HCT116 (cell line): Measurements from ENCODE around the gene GGTLC2. TPM values are rescaled to one million over a fixed set of nuclear protein-coding genes. Genes with fewer than 3 reads are reported as not detected.

Experiments
- ATAC-seq: fragments of 200-7000 bp; cut with Tn5 transposase; 2 replicates; pipeline ENCODE4 v1.9.1; 2020; ENCODE audit warnings: mild to moderate bottlenecking, moderate library complexity
- BruUV-seq: library from RNA; stranded (reverse); fragments of 400-500 nt; replicated peaks from 2 replicates; lab custom pipeline; 2021; lab: Mats Ljungman, UMichigan
- CTCF ChIA-PET: fragments of 300-600 bp; sonication (Branson Sonifier 250); formaldehyde crosslinking; loops from one replicate; lab custom pipeline; 2021; ENCODE audit warnings: antibody characterized with exemption; lab: Charles Lee
- POLR2A ChIA-PET: fragments of 300-600, 350-600 bp; sonication (Branson Sonifier 250); formaldehyde crosslinking; loops from one replicate; lab custom pipeline; 2021; ENCODE audit warnings: antibody characterized with exemption; lab: Charles Lee
- RAD21 ChIA-PET, 2 experiments: fragments of 300-600 bp; sonication (Branson Sonifier 250); formaldehyde crosslinking; loops; one replicate each; lab custom pipeline; 2023; ENCODE audit warnings: low total read pairs in 2 of 2; ENCODE audit not compliant: uncharacterized antibody in 2 of 2, unreplicated experiment in 2 of 2, low non-redundant PET in 1 of 2; lab: Charles Lee
- DNase-seq: peaks from one replicate; pipeline ENCODE4 v3.0.0-alpha.2; 2010; ENCODE audit warnings: low read depth, low spot score
- H2AFZ ChIP-seq: fragments of 200-600 bp; shearing (Covaris generic), sonication (generic); 2 replicates; pipeline ENCODE4 v1.6.1; 2017; ENCODE audit warnings: low read depth, mixed run types, mixed read lengths, antibody characterized with exemption, low read length; ENCODE audit not compliant: poor library complexity, severe bottlenecking
- H3K27ac ChIP-seq: 2 replicates; pipeline ENCODE4 v1.5.1; 2012; ENCODE audit warnings: low read depth, low read length
- H3K27me3 ChIP-seq: fragments of 200-600 bp; sonication (generic); 2 replicates; pipeline ENCODE4 v1.6.1; 2016; ENCODE audit warnings: mixed run types, low read length, mixed read lengths; ENCODE audit not compliant: insufficient read depth
- H3K36me3 ChIP-seq, 2 experiments: fragments of 200-500 bp in 1 of 2; fragments of 200-600 bp in 1 of 2; sonication (Bioruptor generic) in 1 of 2; sonication (generic) in 1 of 2; 2 replicates each; pipeline versions ENCODE4 v1.5.1 to v1.6.1; 2014 to 2016; ENCODE audit warnings: low read length in 2 of 2, inconsistent platforms in 1 of 2, mixed read lengths in 1 of 2, mixed run types in 1 of 2; ENCODE audit not compliant: insufficient read depth in 2 of 2, control insufficient read depth in 1 of 2
- H3K4me1 ChIP-seq, 2 experiments: fragments of 200-600 bp in 1 of 2; sonication (generic) in 1 of 2; 2 replicates each; pipeline versions ENCODE4 v1.5.1 to v1.6.1; 2012 to 2017; ENCODE audit warnings: low read length in 2 of 2, inconsistent platforms in 1 of 2, mild to moderate bottlenecking in 1 of 2, mixed read lengths in 1 of 2, mixed run types in 1 of 2, moderate library complexity in 1 of 2; ENCODE audit not compliant: insufficient read depth in 2 of 2, control insufficient read depth in 1 of 2
- H3K4me2 ChIP-seq: fragments of 200-600 bp; sonication (generic); 2 replicates; pipeline ENCODE4 v1.6.1; 2017; ENCODE audit warnings: mixed run types, low read length, mixed read lengths
- H3K4me3 ChIP-seq, 2 experiments: fragments of 200-600 bp in 1 of 2; sonication (generic) in 1 of 2; replicated peaks in 1 of 2; 2 replicates each; pipeline ENCODE4 v1.5.1; 2011 to 2016; ENCODE audit warnings: low read length in 2 of 2, control low read depth in 1 of 2, low read depth in 1 of 2, mild to moderate bottlenecking in 1 of 2, mixed read lengths in 1 of 2, mixed run types in 1 of 2
- H3K79me2 ChIP-seq: fragments of 200-600 bp; sonication (generic); 2 replicates; pipeline ENCODE4 v1.6.1; 2017; ENCODE audit warnings: mild to moderate bottlenecking, mixed run types, low read length, moderate library complexity, mixed read lengths; ENCODE audit not compliant: insufficient read depth
- H3K9ac ChIP-seq: fragments of 200-600 bp; sonication (generic); 2 replicates; pipeline ENCODE4 v1.6.1; 2016; ENCODE audit warnings: low read length, mixed read lengths
- H3K9me2 ChIP-seq: fragments of 200-600 bp; sonication (generic), shearing (Covaris generic); 2 replicates; pipeline ENCODE4 v1.6.1; 2017; ENCODE audit warnings: mixed run types, mild to moderate bottlenecking, moderate library complexity; ENCODE audit not compliant: insufficient read depth
- H3K9me3 ChIP-seq, 2 experiments: fragments of 200-500 bp in 1 of 2; fragments of 200-600 bp in 1 of 2; sonication (Bioruptor generic) in 1 of 2; sonication (generic) in 1 of 2; 2 replicates each; pipeline ENCODE4 v1.6.1; 2014 to 2017; ENCODE audit warnings: low read length in 2 of 2, mixed read lengths in 2 of 2, inconsistent platforms in 1 of 2, low read depth in 1 of 2, mild to moderate bottlenecking in 1 of 2, mixed run types in 1 of 2, moderate library complexity in 1 of 2; ENCODE audit not compliant: control insufficient read depth in 1 of 2, insufficient read depth in 1 of 2
- H4K20me1 ChIP-seq: fragments of 200-600 bp; sonication (generic), shearing (Covaris generic); 2 replicates; pipeline ENCODE4 v1.6.1; 2017; ENCODE audit warnings: mixed run types, mild to moderate bottlenecking, moderate library complexity; ENCODE audit not compliant: insufficient read depth
- CBX3 ChIP-seq: IDR thresholded peaks from 2 replicates; pipeline ENCODE4 v1.6.1; 2012; ENCODE audit warnings: low read depth
- CEBPB ChIP-seq: IDR thresholded peaks from 2 replicates; pipeline ENCODE4 v1.6.1; 2012; ENCODE audit warnings: low read depth
- EGR1 ChIP-seq: IDR thresholded peaks from 2 replicates; pipeline ENCODE4 v1.6.1; 2012; ENCODE audit warnings: low read depth
- ELF1 ChIP-seq: IDR thresholded peaks from 2 replicates; pipeline ENCODE4 v1.6.1; 2012; ENCODE audit warnings: low read depth, borderline replicate concordance
- EZH2phosphoT487 ChIP-seq: fragments of 200-600 bp; IDR thresholded peaks from 2 replicates; pipeline ENCODE4 v1.6.1; 2018; ENCODE audit warnings: antibody characterized with exemption, borderline replicate concordance
- POLR2AphosphoS5 ChIP-seq: IDR thresholded peaks from 2 replicates; pipeline ENCODE4 v1.6.1; 2011; ENCODE audit warnings: mild to moderate bottlenecking, low read depth, low read length, moderate library complexity
- RAD21 ChIP-seq: IDR thresholded peaks from 2 replicates; pipeline ENCODE4 v1.6.1; 2012; ENCODE audit warnings: low read depth, mild to moderate bottlenecking
- SIN3A ChIP-seq: IDR thresholded peaks from 2 replicates; pipeline ENCODE4 v1.6.1; 2012; ENCODE audit warnings: low read depth
- SRF ChIP-seq: IDR thresholded peaks from 2 replicates; pipeline ENCODE4 v1.6.1; 2012; ENCODE audit warnings: low read depth
- YY1 ChIP-seq: IDR thresholded peaks from 2 replicates; pipeline ENCODE4 v1.6.1; 2011; ENCODE audit warnings: low read length, low read depth, moderate library complexity, mild to moderate bottlenecking; ENCODE audit not compliant: insufficient replicate concordance; ENCODE audit errors: extremely low read depth
- ZNF274 ChIP-seq: fragments of 200-500 bp; sonication (Bioruptor generic); IDR thresholded peaks from 2 replicates; pipeline ENCODE4 v1.6.1; 2014; ENCODE audit warnings: mild to moderate bottlenecking, low read depth, low read length, inconsistent platforms
- intact Hi-C: fragments of 100-400 bp; cut with micrococcal nuclease; formaldehyde crosslinking; loops from 2 replicates; pipeline ENCODE4 v1.10.0; 2022
- total RNA-seq: library from RNA; stranded (reverse); gene quantifications from one replicate; pipeline ENCODE4 v1.2.1, GENCODE V29; 2021; ENCODE audit not compliant: unreplicated experiment
- TF ChIP-seq, protein P1 (sequence below): IDR thresholded peaks from 2 replicates; pipeline ENCODE4 v1.6.1; 2011; ENCODE audit warnings: mild to moderate bottlenecking, low read length, moderate library complexity; ENCODE audit not compliant: insufficient replicate concordance; ENCODE audit errors: extremely low read depth

Gene GGTLC2
- total RNA-seq, 1 experiment from 2014 or later: not detected

DNA sequence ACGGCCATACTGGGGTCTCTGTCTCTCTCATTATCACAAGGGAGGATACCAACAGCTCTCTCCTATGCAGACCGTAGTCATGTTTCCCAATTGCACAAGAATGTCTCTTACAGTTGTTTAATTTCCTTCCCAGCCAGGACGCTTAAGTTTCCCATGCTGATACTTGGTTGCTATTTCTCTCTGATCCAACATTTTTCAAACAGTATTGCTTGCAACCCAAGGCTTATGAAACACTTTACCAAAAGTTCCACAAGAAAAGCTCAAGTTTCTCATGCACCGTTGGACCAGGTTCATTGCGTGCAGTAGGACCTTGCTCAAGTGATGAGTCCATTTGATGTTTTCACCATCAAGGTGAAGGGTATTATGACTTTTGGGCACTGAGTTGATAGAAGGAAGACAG is 46.6 kb downstream of the GGTLC2 start:
- CTCF ChIA-PET: interaction anchor here (2.5 kb wide), 1 partner anchor 19 kb away, joined by 20 read pairs; no protein-coding TSS in a partner anchor

More for the DNA sequence above, 46.6 kb downstream of the GGTLC2 start:
- DNase-seq (no peak), ATAC-seq (no peak)
- peaks cover 10 to 24% of the 10 kb centered on the region in 2 experiments; a peak in 3 of 4 replicates for H3K4me1 ChIP-seq
- TF ChIP-seq POLR2AphosphoS5: no peak
- no peak for TF ChIP-seq SRF
- TF ChIP-seq, protein P1, sequence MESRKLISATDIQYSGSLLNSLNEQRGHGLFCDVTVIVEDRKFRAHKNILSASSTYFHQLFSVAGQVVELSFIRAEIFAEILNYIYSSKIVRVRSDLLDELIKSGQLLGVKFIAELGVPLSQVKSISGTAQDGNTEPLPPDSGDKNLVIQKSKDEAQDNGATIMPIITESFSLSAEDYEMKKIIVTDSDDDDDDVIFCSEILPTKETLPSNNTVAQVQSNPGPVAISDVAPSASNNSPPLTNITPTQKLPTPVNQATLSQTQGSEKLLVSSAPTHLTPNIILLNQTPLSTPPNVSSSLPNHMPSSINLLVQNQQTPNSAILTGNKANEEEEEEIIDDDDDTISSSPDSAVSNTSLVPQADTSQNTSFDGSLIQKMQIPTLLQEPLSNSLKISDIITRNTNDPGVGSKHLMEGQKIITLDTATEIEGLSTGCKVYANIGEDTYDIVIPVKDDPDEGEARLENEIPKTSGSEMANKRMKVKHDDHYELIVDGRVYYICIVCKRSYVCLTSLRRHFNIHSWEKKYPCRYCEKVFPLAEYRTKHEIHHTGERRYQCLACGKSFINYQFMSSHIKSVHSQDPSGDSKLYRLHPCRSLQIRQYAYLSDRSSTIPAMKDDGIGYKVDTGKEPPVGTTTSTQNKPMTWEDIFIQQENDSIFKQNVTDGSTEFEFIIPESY: no peak
- no peak for TF ChIP-seq CEBPB
- no peak for TF ChIP-seq ZNF274
- TF ChIP-seq YY1: no peak
- TF ChIP-seq SIN3A: no peak
- no peak for TF ChIP-seq EGR1
- no peak for TF ChIP-seq CBX3
- TF ChIP-seq ELF1: no peak
- no peak for TF ChIP-seq EZH2phosphoT487
- TF ChIP-seq RAD21: no peak
- H3K9me3 ChIP-seq: no peaks in the 10 kb centered on the region
- no peaks in the 10 kb centered on the region for H3K36me3 ChIP-seq
- H3K9me2 ChIP-seq: no peaks in the 10 kb centered on the region
- no peak overlapping the region for H3K9ac ChIP-seq
- no peak overlapping the region for H3K27ac ChIP-seq
- intact Hi-C loops: no loop called here
- no peaks in the 10 kb centered on the region for H3K79me2 ChIP-seq
- POLR2A ChIA-PET: no interaction called here
- H3K4me3 ChIP-seq: no peak overlapping the region
- no peaks in the 10 kb centered on the region for H3K27me3 ChIP-seq
- no peak overlapping the region for H3K4me2 ChIP-seq
- no peaks in the 10 kb centered on the region for H4K20me1 ChIP-seq
- H2AFZ ChIP-seq: no peak overlapping the region
- RAD21 ChIA-PET: no interaction called here
- BruUV-seq: no TSS peak
